NCI-H2196 (cell line): ENCODE results near the gene AZU1.
"Not testable (repeated sequence)": the region's sequence is repeated elsewhere in the genome, so short reads cannot be mapped to it uniquely, and the experiment has no call there.

Source experiments
- DNase-seq: peaks from one replicate; lab custom pipeline; 2025; ENCODE audit not compliant: unreplicated experiment; lab: John Stamatoyannopoulos, UW

The AZU1 gene

DNA sequence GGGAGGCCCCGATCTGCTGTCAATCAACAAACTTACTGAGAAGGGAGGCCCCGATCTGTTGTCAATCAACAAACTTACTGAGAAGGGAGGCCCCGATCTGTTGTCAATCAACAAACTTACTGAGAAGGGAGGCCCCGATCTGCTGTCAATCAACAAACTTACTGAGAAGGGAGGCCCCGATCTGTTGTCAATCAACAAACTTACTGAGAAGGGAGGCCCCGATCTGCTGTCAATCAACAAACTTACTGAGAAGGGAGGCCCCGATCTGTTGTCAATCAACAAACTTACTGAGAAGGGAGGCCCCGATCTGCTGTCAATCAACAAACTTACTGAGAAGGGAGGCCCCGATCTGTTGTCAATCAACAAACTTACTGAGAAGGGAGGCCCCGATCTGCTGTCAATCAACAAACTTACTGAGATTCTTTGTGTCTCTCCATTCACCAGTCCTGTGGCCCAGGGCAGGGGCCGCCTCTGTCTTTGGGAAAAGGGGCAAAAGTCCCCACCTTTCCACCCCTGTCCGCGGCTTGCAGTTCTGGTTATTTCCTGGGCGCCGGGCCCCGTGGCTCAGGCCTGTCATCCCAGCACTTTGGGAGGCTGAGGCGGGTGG lies 26.1 kb downstream of the AZU1 start:
- DNase-seq = not testable (repeated sequence)

DNA sequence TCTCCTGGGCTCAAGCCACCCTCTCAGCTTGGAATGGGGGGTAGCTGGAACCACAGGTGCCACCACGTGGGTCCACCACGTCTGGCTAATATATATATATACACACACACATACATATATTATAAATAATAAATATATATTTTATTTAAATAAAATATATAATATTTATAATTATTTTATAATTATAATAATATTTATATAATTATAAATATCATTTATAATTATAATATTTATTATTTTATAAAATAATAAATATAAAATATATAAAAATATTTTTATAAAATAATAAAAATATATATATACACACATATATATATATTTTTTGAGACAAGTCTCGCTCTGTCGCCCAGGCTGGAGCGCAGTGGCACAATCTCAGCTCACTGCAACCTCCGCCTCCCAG lies 26.9 kb downstream of the AZU1 start:
- no peak for DNase-seq

DNA sequence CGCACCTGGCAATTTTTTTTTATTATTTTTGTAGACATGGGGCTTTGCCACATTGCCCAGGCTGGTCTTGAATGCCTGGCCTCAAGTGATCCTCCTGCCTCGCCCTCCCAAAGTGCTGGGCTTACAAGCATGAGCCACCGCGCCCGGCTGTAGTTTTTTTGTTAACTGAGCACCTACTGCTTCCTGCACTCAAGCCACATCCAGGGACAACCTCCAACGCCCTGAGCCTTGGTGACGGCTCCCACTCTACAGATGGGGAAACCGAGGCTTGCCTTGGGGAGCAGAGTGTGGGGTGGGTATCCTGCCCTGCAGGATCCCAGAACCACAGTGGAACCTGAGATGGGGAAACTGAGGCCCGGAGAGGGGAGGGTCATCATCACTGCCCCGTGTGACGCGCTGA lies 27.5 kb downstream of the AZU1 start:
- DNase-seq = no peak

DNA sequence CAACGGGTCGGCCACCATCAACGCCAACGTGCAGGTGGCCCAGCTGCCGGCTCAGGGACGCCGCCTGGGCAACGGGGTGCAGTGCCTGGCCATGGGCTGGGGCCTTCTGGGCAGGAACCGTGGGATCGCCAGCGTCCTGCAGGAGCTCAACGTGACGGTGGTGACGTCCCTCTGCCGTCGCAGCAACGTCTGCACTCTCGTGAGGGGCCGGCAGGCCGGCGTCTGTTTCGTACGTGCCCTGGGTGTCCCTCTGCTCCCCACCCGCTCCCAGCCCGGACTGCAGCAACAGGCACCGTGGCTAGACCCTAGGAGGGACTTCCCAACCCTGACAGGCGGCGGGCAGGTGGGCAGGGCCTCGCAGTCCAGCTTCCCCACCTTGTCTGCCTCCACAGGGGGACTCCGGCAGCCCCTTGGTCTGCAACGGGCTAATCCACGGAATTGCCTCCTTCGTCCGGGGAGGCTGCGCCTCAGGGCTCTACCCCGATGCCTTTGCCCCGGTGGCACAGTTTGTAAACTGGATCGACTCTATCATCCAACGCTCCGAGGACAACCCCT lies 28.0 kb downstream of the AZU1 start:
- DNase-seq = no peak

DNA sequence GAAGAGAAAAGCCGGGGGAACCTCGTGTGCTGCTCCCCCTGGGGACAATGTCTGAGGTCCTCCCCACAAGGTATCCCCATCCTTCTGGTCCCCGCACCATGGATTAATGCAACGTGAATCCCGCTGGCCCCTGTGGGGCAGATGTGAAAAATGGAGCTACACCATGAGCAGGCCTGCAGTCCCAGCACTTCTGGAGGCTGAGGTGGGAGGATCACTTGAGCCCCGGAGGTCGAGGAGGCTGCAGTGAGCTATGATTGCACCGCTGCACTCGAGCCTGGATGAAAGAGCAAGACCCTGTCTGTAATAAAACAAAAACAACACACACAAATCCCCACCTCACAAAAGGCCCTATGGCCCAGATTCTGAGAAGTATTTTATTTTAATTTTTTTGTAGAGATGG lies 30.6 kb downstream of the AZU1 start:
- no peak for DNase-seq

DNA sequence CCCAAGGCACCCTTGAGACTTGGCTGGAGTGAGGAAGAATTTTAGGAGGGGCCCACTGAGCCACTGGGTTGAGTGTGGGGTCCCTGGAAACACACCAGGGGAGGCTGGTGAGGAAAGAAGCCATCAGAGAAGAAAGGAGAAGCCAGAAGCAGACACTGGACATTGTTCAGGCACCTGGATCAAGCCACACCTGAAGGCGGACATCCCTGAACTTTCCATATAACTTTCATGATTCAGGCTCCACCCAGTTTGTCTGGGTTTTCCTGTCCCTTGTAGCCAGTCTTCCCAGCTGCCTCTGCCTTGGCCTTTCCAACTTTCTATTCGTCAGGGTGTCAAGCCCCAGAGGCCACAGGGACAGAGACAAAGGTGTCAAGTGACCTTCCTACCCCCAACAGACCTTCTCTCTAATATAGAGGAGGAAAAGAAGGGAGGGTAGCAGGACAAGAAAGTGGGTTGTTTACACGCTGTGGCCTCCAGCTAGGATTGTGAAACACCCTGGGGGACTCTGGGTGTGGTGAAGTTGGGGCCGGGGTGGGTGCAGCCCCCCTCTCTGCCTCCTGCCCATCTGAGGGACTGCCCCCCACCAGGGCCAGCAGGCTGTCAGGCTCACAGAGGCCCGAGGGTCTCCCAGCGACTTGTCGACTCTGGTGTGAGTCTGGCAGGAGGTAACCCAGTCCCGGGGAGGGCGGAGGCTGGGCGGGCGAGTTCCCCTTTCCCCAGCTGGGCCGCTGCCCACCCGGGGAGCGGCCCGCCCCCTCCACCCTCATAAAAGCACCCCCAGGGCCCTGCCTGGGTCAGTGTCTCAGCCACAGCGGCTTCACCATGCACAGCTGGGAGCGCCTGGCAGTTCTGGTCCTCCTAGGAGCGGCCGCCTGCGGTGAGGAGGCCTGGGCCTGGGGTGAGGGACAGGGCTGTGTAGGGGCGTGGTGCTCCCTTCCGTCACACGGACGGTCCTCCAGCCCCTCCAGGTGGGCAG lies 31.5 kb downstream of the AZU1 start, which contains the start of gene CFD:
TSS of gene CFD (plus strand) at position 797 of the 976 bp plus-strand sequence. CDS start at position 823, 26 bp downstream.
- DNase-seq = no peak

DNA sequence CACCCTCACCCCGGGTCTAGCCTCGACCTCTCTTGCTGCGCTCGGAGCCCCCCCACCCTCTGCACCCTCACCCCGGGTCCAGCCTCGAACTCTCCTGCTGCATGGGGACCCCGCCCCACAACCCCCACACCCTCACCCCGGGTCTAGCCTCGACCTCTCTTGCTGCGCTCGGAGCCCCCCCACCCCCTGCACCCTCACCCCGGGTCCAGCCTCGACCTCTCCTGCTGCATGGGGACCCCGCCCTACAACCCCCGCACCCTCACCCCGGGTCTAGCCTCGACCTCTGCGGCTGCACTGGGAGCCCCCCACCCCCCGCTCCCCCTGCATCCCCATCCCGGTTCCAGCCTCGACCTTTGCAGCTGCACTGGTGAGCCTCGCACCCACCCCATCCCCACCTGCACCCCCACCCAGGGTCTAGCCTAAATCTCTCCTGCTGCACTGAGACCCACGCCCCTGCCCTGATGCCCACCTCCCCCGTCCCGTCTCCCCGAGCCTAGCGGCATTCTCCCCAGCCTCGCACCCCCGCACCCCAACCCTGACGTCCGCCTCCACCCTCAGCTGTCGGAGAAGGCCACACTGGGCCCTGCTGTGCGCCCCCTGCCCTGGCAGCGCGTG lies 33.6 kb downstream of the AZU1 start:
- DNase-seq = no peak

DNA sequence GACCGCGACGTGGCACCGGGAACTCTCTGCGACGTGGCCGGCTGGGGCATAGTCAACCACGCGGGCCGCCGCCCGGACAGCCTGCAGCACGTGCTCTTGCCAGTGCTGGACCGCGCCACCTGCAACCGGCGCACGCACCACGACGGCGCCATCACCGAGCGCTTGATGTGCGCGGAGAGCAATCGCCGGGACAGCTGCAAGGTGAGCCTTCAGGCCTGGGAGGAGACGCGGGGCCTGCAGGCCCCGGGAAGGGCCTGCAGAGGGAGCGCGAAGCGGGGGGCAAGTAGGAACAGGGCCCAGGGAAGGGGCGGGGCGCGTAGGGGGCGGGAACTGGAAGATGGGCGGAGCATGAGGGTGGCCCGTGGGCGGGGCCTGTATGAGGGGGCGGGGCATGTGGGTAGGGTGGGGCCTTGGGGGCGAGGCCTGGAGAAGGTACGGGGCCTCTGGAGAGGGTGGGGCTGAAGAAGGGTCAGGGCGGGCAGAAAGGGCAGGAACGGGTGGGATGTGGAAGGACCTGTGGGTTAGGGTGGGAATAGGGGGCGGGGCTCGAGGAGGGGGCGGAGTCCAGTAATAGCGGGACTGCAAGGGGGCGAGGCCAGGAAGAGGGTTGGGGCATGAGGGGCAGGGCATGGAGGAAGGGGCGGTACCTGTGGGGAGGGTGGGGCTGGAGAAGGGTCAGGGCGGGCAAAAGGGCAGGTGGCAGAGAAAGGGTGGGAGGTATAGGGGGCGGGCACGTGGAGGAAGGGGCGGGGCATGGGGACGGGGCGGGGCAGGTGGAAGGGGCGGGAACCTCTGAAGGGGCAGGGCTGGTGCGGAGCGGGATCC lies 34.3 kb downstream of the AZU1 start:
- DNase-seq = peak; percentile 83

DNA sequence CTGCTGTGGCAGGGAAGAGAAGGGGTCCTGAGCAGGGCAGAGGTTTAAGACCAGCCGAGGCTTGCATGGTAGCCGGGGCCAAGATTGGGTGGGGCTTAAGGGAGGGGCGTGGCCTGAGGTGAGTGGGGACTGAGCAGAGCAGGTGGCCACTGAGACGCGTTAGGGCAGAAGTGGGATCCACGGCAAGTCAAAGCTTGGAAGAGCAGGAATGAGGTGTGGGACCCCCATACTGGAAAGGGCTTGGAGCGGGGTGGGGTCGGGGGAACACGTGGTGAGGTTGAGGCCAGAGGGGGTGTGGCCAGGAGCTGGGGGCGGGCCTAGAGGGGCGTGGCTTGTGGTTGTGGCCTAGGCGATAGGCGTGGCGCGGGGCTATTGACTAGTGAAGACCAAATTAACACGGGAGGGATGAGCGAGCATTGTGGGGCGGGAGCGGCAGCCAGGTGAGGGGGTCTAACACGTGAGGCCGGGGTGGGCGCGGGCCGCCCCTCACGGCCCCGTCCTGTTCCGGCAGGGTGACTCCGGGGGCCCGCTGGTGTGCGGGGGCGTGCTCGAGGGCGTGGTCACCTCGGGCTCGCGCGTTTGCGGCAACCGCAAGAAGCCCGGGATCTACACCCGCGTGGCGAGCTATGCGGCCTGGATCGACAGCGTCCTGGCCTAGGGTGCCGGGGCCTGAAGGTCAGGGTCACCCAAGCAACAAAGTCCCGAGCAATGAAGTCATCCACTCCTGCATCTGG lies 35.1 kb downstream of the AZU1 start:
- DNase-seq = peak; percentile 44

DNA sequence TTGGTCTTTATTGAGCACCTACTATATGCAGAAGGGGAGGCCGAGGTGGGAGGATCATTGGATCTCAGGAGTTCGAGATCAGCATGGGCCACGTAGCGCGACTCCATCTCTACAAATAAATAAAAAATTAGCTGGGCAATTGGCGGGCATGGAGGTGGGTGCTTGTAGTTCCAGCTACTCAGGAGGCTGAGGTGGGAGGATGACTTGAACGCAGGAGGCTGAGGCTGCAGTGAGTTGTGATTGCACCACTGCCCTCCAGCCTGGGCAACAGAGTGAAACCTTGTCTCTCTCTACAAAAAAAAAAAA lies 35.6 kb downstream of the AZU1 start:
- no peak for DNase-seq

DNA sequence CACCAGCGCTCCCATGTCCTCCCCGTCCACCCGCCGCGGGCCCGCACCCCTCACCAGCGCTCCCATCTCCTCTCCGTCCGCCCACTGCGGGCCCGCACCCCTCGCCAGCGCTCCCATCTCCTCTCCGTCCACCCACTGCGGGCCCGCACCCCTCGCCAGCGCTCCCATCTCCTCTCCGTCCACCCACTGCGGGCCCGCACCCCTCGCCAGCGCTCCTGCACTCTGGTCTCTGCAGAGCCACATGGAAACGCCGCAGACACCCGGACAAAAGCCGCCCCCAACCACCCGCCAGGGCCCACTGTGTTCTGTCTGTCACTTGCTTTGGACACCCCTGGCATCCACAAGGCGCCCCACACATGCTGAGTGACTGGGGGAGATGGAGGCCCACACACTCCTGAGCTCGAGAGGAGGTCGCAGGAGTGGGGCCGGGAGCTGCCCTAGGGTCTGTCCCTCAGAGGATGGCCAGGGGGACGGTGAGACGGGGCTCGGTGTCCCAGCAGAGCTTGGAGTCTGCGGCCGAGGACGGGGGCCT lies 39.2 kb downstream of the AZU1 start:
- no peak for DNase-seq

DNA sequence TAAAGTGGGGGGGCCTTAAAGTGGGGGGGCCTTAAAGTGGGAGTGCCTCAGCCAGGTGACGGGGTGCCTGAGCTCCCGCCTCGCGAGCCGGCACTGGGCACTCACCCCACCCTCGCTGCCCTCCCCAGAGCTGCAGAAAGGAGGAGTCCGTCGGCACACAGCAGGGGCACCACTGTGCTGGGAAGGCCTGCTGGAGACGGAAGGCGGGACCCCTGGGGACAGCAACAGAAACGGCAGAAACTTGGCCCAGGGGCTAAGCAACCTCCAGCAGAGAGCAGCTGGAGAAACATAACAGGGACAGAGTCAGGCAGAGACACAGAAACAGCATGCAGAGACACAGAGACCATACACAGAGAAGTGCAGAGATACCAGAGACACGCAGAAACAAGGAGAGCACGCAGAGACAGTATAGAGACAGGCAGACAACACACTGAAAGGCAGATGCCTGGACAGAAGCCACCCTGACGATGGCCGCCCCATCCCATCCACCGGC lies 39.7 kb downstream of the AZU1 start:
- no peak for DNase-seq

DNA sequence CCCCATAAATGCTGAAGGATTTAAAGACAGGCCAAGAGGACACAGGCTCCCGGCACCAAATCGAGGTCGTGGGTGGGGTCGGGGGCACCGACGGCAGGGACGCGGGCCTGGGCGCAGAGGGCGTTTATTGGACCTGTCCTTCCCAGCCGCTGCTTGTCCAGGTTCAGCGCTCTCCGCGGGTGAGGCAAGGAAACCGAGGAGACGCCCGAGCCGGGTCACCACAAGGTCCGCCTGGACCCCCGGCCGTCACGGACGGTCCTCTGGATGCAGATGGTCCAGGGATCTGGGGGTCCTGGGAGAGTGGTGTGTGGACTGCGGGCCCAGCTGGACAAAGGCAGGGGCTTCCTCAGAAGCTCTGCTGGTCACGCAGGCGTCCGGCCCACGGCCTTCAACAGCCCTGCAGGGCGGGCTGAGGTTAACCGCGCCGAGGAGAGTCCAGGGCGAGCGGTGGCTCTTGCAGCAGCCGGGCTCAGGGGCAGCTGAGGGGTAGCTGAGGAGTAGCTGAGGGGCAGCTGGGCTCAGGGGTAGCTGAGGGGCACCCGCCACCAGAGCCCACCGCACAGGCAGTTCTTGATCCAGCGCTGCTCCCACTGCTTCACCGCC lies 40.3 kb downstream of the AZU1 start:
- no peak for DNase-seq

DNA sequence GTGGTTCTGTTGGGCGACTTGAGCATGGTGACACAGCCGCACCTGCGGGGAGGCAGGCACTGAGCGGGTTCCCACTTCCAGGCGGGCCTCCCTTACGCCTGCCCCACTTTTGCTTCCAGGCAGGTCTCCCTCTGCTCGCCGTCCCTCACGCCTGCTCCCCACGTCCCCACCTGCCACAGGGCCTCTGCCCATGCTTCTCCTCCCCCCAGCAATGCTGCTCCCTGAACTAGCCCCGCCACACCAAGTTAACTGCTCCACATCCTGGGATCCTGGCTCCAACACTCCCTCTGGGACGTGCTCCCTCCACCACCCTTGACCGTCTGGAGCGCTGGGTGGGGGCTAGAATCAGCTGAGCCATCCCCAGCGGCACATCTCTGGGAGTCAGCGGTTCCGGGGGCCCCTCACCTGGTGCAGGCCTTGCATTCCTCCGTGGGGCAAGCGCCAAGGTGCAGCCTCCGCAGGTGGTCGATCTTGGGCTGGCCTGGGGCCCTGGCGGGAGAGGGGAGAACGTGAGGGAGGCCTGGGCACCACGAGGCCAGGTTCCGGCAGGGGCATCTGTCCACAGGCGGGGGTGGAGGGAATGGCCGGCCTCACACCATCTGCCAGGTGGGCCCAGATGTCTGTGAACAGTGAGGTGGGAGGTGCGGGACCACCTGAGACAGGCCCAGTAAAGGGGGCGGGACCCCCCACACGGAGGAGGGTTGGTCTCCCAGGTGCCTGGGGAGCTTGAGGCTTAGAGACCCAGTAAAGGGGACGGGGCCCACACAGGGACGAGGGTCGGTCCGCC lies 41.0 kb downstream of the AZU1 start:
- no peak for DNase-seq

DNA sequence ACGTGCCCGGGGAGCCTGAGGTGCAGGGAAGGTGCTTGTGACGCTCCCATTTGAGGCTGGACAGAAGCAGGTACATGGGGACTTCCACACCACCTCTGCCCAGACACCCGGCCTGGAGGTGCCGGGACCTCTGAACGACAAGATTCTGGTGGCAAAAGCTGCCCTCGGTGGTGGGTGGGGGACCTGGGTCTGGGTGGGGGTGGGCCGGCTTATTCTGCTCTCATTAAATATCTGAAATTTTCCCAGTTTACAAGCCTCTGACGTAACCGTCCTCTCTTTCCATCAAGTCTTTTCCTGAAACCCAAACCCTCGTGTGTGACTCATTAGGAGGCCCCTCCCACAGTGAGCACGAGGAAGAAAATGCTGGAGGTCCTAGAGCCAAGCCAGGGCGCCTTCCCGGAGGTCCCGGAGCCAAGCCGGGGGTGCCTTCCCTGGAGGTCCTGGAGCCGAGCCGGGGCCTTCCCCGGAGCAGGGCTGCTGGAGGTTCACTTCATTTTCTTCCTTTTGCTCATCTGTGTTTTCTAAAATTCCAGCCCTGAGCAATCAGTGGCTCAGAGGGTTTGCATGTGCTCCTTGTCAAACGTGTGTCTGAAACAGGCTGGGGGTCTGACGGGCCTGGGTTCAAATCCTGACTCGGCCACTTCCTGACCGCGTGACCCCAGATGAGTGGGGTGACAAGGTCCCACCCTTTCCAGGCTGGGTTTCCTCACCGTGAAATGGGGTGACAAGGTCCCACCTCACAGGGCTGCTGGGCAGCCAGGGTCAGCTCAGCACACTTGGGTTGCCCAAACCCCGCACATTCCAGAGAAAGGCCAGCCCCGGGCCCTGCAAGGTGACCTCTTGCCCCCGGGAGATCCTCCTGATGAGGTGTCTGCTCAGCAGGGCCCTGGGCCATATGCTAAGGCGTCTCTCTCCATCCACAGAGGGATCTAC lies 41.9 kb downstream of the AZU1 start:
- peak; percentile 42 for DNase-seq

DNA sequence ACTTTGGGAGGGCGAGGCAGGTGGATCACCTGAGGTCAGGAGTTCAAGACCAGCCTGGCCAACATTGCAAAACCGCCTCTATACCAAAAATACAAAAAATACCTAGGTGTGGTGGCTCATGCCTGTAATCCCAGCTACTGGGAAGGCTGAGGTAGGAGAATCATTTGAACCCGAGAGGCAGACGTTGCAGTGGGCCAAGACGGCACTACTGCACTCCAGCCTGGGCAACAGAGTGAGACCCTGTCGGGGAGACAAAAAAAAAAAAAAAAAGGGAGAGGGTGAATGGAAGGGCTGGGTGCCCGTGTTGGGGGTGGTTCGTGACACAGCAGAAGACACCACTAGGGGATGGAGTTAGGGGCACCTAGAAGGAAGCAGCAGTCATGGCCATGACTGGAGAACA lies 42.7 kb downstream of the AZU1 start:
- DNase-seq = no peak

DNA sequence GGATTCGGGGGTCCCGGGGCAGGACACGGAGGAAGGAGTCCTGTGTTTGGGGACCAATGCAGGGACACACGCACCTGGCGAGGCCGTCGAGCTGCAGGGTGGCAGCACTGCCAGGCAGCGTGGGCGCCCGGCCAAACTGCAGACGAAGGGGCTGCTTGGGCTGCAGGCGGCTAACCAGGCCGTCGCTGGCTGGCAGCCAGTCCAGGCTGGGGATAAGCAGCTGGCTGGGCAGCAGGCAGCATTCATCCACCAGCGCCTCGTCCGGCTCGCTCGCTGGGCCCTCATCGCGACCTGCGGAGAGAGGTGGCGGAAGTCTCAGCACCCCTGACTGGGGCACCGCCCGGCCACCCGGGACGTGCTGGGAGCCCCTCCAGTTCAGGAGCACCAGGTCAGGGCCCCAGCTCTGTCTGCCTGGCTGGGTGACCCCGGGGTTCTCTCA lies 43.3 kb downstream of the AZU1 start:
- DNase-seq = peak; percentile 92
